IPS-18c (cell line): ENCODE measurements around the gene CTBS.
"Not testable (repeated sequence)": the region's sequence is repeated elsewhere in the genome, so short reads cannot be mapped to it uniquely, and the experiment has no call there.

Experiments used
- H3K4me3 ChIP-seq: 2 replicates; pipeline ENCODE4 v1.7.0; 2013; ENCODE audit warnings: low read depth, mild to moderate bottlenecking, low read length, moderate library complexity; ENCODE audit not compliant: insufficient read depth
- H3K9me3 ChIP-seq: one replicate; pipeline ENCODE4 v1.6.1; 2013; ENCODE audit warnings: mild to moderate bottlenecking, low read length, moderate library complexity; ENCODE audit not compliant: control insufficient read depth, insufficient read depth

The CTBS gene

GRCh38 chr1:84539972-84540371 is 34.3 kb downstream of the CTBS start:
- Histone ChIP-seq H3K9me3 (no peaks in the 10 kb centered on the region), H3K4me3 (no peak overlapping the region)

- no peak overlapping the region for H3K4me3 ChIP-seq
- no peaks in the 10 kb centered on the region for H3K9me3 ChIP-seq
Measured at GRCh38 chr1:84538599-84538998, 35.6 kb downstream of the CTBS start.

- H3K9me3 ChIP-seq, result no peaks in the 10 kb centered on the region
- no peak overlapping the region for H3K4me3 ChIP-seq
Measured at GRCh38 chr1:84525779-84526178, 48.5 kb downstream of the CTBS start.

GRCh38 chr1:84524590-84524989 is 49.6 kb downstream of the CTBS start:
- Histone ChIP-seq H3K4me3 (no peak overlapping the region), H3K9me3 (no peaks in the 10 kb centered on the region)

GRCh38 chr1:84510668-84511067 is 63.6 kb downstream of the CTBS start:
- H3K4me3 ChIP-seq, result no peak overlapping the region
- peaks cover 2% of the 10 kb centered on the region for H3K9me3 ChIP-seq

- H3K9me3 ChIP-seq, result peaks cover 2% of the 10 kb centered on the region
- no peak overlapping the region for H3K4me3 ChIP-seq
Measured at GRCh38 chr1:84510165-84510564, 64.1 kb downstream of the CTBS start.

- H3K4me3 ChIP-seq, result no peak overlapping the region
Measured at GRCh38 chr1:84509029-84509428, 65.2 kb downstream of the CTBS start.

GRCh38 chr1:84508510-84508909 is 65.7 kb downstream of the CTBS start:
- Histone ChIP-seq H3K4me3 (no peak overlapping the region), H3K9me3 (peaks cover 2% of the 10 kb centered on the region)

More at GRCh38 chr1:84509029-84509428, 65.2 kb downstream of the CTBS start:
- H3K9me3 ChIP-seq, result peaks cover 2% of the 10 kb centered on the region

- not testable (repeated sequence) for H3K4me3 ChIP-seq, H3K9me3 ChIP-seq
Measured at GRCh38 chr1:84507887-84508286, 66.4 kb downstream of the CTBS start.

GRCh38 chr1:84506729-84507453 is 67.3 kb downstream of the CTBS start:
- H3K9me3 ChIP-seq, result peaks cover 2% of the 10 kb centered on the region
- H3K4me3 ChIP-seq, result peak overlapping the region; percentile 91

- Histone ChIP-seq H3K4me3 (peak within 1 kb of the TSS; percentile 91), H3K9me3 (peaks cover 2% of the 10 kb centered on the region)
Measured at GRCh38 chr1:84506002-84506728, 68.1 kb downstream of the CTBS start, which contains the start of the genes GNG5 and SPATA1. Gene GNG5 (minus strand): TSS chr1:84506581. CDS start chr1:84506091, 490 bp downstream. Gene SPATA1 (plus strand): TSS chr1:84506386. CDS start chr1:84516360, 9,974 bp downstream.

- H3K4me3 ChIP-seq, result peak overlapping the region; percentile 91
- H3K9me3 ChIP-seq, result peaks cover 2% of the 10 kb centered on the region
Measured at GRCh38 chr1:84505493-84506001, 68.7 kb downstream of the CTBS start.

GRCh38 chr1:84504580-84505492 is 69.4 kb downstream of the CTBS start:
- peak overlapping the region; percentile 91 for H3K4me3 ChIP-seq
- H3K9me3 ChIP-seq, result peaks cover 2% of the 10 kb centered on the region

GRCh38 chr1:84502927-84503326 is 71.3 kb downstream of the CTBS start:
- Histone ChIP-seq H3K9me3 (peaks cover 2% of the 10 kb centered on the region), H3K4me3 (no peak overlapping the region)
